Fibroblast of lung (primary cell): ENCODE data around the gene GRAP.

Experiments used
- CTCF ChIP-seq, 2 donors: IDR thresholded peaks in 1 of 2; conservative IDR thresholded peaks in 1 of 2; 1 replicate in 1 of 2; 2 replicates in 1 of 2; pipeline ENCODE4 v1.5.1; 2011 to 2012; ENCODE audit warnings: low read length in 2 of 2, control low read depth in 1 of 2, inconsistent platforms in 1 of 2, low read depth in 1 of 2, mild to moderate bottlenecking in 1 of 2
- EZH2 ChIP-seq: IDR thresholded peaks from 2 replicates; pipeline ENCODE4 v1.5.1; 2012; ENCODE audit warnings: low read length, control low read depth, mild to moderate bottlenecking; ENCODE audit errors: missing control alignments

GRCh38 chr17:19023209-19023999, 23.4 kb downstream of the GRAP start:
- TF ChIP-seq CTCF (conservative IDR thresholded peaks at IDR 0.05 in 1 of 2, IDR thresholded peaks at IDR 0.05 in 1 of 2; ENCODE audit: low read depth in 1 of 2, low read length in 2 of 2) (no peak), EZH2 (no peak)
